DMS 273 (cell line): ENCODE data around the gene ABCF1.

Source experiments
- DNase-seq: peaks from one replicate; lab custom pipeline; 2025; ENCODE audit not compliant: unreplicated experiment; lab: John Stamatoyannopoulos, UW

Gene ABCF1

DNA sequence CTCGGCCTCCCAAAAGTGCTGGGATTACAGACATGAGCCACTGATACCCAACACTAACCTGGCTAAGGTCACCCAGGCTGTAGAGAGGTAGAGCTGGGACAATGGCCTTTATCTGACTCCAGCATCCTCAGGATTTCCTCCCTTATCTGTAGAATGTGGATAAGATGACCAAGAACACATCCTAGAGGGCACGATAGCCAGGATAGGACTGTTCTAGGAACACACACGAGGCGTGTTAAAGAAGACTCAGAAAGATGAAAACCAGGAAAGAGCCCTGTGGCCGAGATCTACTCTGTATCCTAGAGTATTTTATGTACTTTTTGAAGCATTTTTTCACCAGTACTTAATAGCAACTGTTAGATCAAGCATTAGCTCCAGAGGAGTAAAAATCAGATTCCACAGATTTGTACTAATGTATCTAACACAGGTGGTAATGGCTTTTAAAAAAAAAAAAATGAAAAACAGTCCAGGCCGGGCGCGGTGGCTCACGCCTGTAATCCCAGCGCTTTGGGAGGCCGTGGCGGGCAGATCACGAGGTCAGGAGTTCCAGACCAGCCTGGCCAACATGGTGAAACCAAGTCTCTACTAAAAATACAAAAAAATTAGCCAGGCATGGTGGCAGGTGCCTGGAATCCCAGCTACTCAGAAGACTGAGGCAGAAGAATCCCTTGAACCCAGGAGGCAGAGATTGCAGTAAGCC, 28.5 kb downstream of the ABCF1 start:
- no peak for DNase-seq

- DNase-seq: peak; percentile 41
Measured at GRCh38 chr6:30600451-30600961, 29.3 kb downstream of the ABCF1 start.

GRCh38 chr6:30601436-30601814, 30.2 kb downstream of the ABCF1 start:
- no peak for DNase-seq

DNA sequence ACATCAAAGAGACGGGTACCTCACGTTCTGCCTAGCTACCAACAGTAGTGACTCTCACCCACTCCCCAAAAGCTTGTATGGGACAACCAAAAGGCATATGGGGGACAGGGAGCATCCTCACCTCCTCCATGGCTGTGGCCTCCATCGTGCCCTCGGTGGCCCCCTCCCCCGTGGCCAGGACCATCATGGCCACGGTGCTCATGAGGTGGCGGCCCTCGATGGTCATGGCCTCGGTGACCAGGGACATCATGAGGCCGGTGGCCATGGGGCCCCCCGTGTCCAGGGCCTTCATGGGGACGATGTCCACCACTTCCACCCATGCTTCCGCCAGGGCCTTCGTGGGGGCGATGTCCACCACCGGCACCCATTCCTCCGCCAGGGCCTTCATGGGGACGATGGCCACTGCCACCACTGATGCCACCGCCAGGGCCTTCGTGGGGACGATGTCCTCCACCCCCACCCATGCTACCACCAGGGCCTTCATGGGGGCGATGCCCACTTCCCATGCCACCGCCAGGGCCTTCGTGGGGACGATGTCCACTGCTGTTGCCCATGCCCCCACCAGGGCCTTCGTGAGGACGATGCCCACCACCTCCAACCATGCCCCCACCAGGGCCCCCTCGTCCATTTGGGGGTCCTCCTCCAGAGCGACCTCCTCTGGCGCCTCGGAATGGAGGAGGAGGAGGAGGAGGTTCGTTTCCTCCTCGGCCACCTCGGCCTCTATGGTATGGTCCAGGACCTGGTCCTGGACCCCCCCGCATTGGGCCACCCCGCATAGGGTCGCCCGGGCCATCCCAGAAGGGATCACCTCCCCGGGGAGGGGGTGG, 30.8 kb downstream of the ABCF1 start:
- no peak for DNase-seq

- no peak for DNase-seq
Measured at GRCh38 chr6:30603961-30604360, 32.7 kb downstream of the ABCF1 start.

- DNase-seq: no peak
Measured at GRCh38 chr6:30610065-30610464, 38.8 kb downstream of the ABCF1 start.

DNA sequence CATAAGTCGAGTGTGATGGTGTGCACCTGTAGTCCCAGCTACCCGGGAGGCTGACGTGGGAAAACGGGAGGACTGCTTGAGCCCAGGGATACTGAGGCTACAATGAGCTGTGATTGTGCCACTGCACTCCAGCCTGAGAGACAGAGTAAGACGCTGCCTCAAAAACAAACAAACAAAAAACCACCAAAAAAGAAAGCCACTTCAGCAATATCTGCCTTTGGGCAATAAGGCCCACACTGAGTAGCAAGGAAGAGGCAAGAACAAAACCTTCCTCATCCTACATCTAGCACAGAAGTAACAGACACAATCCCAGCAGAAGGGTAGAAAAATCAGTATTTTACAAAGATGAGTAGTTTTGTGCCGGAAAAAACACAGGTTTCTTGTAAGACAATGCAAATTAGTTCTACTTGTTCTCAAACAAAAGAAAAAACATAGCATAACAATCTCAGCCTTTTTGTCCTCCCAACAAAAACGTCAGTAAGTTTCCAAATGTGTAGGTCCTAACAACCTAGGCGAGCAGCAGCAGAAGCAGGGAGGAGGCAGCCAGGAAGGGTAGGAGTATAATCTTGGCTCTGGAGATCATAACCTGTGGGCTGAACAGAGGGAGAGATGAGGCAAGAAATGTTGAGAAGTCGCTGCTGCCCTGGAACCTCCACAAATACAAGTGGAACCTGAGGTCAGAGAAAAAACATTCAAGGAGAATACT, 40.1 kb downstream of the ABCF1 start:
- no peak for DNase-seq

DNA sequence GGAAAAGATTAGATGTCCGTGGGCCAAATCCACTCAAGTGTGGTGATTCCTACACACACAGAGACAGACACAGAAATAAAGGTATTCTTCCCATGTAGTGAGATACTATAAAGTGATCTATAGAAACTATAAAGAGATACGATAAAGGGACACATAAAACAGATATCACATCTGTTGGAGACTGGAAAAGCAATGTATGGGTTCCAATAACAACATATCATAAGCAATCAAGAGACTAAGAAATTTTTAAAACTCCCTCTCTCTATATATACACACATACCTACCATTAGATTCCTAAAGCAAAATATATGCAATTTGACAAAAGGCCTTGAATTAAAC, 40.6 kb downstream of the ABCF1 start:
- DNase-seq: no peak

GRCh38 chr6:30612213-30612612, 41.0 kb downstream of the ABCF1 start:
- DNase-seq: peak; percentile 42

DNA sequence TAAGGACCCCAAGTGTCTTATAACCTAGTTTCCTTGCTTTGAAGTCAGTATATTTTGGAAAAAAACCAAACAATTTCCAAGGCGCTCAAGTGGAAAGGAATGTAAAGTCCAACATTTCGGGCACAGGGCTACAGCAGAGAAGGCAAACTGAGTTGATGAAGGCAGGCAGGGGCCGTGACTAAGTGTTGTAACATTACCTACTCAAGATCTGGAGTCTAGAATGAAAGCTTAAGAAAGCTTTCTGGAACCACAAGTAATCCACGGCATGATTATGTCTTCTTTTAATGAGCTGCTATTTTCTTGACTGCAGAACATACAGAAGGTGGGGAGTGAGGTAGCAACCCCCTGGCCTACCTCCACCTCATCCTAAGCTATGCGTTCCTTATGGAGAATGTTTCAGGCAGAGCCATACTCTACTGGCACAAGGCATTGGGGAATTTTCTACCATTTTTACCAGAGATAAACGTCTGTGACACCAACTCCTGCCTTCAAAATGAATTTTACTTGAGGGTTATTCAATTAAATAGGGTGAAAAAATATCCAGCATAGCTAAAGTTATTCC, 41.5 kb downstream of the ABCF1 start:
- peak; percentile 24 for DNase-seq

DNA sequence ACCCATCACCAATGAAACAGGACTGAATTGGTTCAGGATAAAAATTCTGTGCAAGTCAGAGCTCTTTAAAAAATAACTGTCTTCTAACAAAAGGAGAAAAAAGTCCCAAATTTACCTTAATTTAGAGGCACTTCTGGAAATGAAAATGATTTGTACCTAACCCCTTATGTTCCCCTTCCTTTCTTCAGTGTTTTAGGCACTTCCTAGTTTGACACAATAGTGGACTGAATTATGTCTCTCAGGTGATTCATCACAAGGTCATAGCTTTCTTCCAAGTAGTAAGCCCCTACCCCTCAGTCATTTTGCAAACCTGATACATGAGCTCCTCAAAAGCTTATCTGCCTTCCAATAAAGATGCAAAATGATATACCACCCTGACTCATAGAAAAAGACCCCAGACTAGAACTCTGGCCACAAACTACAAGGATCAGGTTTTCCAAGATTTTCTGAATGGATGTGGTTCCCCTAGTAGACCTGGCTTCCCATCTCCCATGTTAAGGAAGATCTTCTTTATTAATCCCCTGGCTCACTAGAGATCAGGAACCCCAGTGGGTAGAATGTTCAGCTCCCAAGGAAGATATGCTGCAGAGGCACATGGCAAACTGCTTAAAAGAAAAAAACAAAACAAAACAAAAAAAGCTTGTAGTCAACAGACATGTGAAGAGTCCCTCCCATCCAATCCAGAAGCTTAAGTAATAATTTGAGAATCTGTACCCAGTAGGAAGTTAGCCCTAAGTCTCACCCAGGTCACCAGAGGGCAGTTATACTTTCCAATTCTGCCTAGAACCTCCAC, 42.2 kb downstream of the ABCF1 start:
- DNase-seq: no peak

- peak; percentile 48 for DNase-seq
Measured at GRCh38 chr6:30614044-30614842, 43.0 kb downstream of the ABCF1 start.

- peak; percentile 99 for DNase-seq
Measured at GRCh38 chr6:30614843-30615218, 43.6 kb downstream of the ABCF1 start.

DNA sequence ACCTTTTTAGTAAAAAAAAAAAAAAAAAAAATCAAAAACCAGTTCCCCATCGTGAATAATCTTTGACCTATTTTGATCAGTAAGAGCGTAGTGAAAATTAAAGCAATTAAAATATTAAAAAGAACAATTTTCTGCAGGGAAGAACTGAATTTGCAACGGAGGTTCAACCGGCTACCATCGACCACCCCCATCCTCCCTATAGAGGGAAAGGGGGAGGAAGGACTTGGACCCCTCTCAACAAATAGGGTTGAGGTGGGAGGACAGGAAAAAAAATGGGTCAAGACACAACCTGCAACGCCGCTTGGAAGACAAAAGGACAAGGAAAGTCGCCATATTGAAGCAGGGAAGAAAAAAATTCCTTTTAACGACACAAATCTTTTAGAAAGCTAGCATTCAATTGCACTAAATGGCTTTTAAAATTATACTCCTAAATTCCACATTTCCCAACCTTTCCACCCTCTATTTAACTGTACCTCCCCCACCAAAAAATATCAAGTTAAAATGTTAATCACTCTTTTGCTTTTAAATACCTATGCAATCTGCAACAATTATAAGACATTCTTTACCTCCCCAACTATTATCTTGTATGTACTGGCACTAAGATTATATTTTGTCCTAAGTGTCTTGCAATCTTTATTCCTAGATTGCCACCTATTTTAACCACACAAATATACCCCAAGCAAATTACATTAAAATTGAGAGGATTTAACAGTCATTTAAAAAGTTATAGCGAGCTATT, 44.1 kb downstream of the ABCF1 start:
- DNase-seq: peak; percentile 94

GRCh38 chr6:30615958-30616810, 44.9 kb downstream of the ABCF1 start:
- DNase-seq: peak; percentile 85

DNA sequence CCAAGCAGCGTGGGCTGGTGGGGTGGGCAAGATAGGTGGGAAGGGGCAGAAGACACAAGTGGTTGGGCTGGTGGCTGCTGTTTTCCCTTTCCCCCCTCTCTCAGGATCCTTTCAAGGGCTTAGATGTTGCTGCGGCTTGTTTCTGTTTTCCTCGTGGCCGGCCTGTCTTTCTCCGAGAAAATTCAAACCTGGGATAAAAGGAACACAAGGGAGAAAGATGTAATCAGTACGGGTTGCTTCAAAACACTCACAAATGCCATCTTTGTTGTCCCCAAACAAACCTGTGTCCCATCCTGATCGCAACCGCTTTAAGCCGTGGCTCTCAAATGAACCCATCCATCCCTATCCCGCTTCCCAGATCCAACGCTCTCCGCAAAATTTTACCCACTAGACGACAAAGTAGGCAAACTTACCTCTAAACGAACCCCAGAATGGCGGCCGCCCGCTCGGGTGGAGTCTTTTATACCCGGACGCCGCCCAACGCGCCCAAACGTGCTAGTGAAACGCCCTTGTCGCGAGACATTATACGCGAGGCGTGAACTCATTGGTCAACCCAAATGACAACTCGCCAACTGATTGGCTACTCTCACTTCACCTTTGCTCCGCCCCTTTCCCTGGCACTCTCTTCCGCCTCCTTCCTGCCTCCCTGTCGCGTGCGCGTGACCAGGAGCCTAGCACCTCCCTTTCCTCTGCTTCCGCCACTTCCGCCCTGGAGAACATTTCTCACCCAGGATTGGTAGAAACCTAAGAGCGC, 45.7 kb downstream of the ABCF1 start, which contains the start of gene PPP1R10:
Gene PPP1R10 (minus strand): TSS at position 433 of the 754 bp plus-strand sequence. CDS start 7,299 bp downstream, outside the sequence.
- peak; percentile 100 for DNase-seq

GRCh38 chr6:30617565-30618269, 46.5 kb downstream of the ABCF1 start, which contains the start of gene MRPS18B:
TSS of gene MRPS18B (plus strand) at chr6:30617840. CDS start at chr6:30617866, 26 bp downstream.
- DNase-seq: peak; percentile 98
